Hepatocyte (in vitro differentiated cells): ENCODE measurements around the gene VSIG10L2.

Experiments
- EZH2 ChIP-seq: fragments of 200-600 bp; sonication (generic); IDR thresholded peaks from 2 replicates; pipeline ENCODE4 v1.6.1; 2016; ENCODE audit warnings: antibody characterized with exemption, mild to moderate bottlenecking, borderline replicate concordance
- EZH2phosphoT487 ChIP-seq: fragments of 200-600 bp; sonication (generic); IDR thresholded peaks from one replicate; pipeline ENCODE4 v1.6.1; 2018; ENCODE audit warnings: antibody characterized with exemption, mild to moderate bottlenecking, low read depth, moderate library complexity; ENCODE audit not compliant: unreplicated experiment, severe bottlenecking
- TF ChIP-seq, protein P1 (sequence below): fragments of 200-600 bp; sonication (generic); IDR thresholded peaks from 2 replicates; pipeline ENCODE4 v1.5.1; 2016; ENCODE audit warnings: antibody characterized with exemption, mild to moderate bottlenecking; ENCODE audit not compliant: poor library complexity

- TF ChIP-seq, protein P1, sequence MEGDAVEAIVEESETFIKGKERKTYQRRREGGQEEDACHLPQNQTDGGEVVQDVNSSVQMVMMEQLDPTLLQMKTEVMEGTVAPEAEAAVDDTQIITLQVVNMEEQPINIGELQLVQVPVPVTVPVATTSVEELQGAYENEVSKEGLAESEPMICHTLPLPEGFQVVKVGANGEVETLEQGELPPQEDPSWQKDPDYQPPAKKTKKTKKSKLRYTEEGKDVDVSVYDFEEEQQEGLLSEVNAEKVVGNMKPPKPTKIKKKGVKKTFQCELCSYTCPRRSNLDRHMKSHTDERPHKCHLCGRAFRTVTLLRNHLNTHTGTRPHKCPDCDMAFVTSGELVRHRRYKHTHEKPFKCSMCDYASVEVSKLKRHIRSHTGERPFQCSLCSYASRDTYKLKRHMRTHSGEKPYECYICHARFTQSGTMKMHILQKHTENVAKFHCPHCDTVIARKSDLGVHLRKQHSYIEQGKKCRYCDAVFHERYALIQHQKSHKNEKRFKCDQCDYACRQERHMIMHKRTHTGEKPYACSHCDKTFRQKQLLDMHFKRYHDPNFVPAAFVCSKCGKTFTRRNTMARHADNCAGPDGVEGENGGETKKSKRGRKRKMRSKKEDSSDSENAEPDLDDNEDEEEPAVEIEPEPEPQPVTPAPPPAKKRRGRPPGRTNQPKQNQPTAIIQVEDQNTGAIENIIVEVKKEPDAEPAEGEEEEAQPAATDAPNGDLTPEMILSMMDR: no peak
- TF ChIP-seq EZH2phosphoT487: no peak
- no peak for TF ChIP-seq EZH2
Measured at GRCh38 chr11:125951731-125952130, 5.9 kb downstream of the VSIG10L2 start.
